Left renal cortex interstitium (tissue), 4 donors: ENCODE measurements around the gene LAT. TPM values are rescaled to one million over a fixed set of nuclear protein-coding genes. Genes with fewer than 3 reads are reported as not detected.
"Not testable (repeated sequence)": the region's sequence is repeated elsewhere in the genome, so short reads cannot be mapped to it uniquely, and the experiment has no call there.

Experiments used
- DNase-seq, 4 donors: peaks; one replicate each; pipeline ENCODE4 v3.0.0-alpha.2; 2013; ENCODE audit warnings: low read depth in 4 of 4, low spot score in 2 of 4, missing footprints in 1 of 4
- polyA plus RNA-seq, 4 donors: library from polyadenylated mRNA; unstranded; fragments of 120-200 nt; gene quantifications; one replicate each; pipeline ENCODE4 v1.2.1, GENCODE V29; 2013; ENCODE audit not compliant: insufficient read length in 4 of 4

Gene LAT
- polyA plus RNA-seq, 4 donors: 4.1 to 11.1 (median 7.7) TPM

- not testable (repeated sequence) for DNase-seq
Measured at GRCh38 chr16:29004496-29005139, 19.8 kb downstream of the LAT start.

GRCh38 chr16:29007730-29008593, 23.1 kb downstream of the LAT start:
- no peak for DNase-seq

- no peak for DNase-seq
Measured at GRCh38 chr16:29009050-29009837, 24.4 kb downstream of the LAT start.

- DNase-seq: no peak
Measured at GRCh38 chr16:29009838-29010166, 24.9 kb downstream of the LAT start.

GRCh38 chr16:29011112-29011511, 26.3 kb downstream of the LAT start:
- DNase-seq: no peak

- no peak for DNase-seq
Measured at GRCh38 chr16:29011851-29012250, 27.0 kb downstream of the LAT start.

GRCh38 chr16:29012913-29013553, 28.2 kb downstream of the LAT start:
- DNase-seq: no peak

GRCh38 chr16:29014561-29015069, 29.8 kb downstream of the LAT start:
- DNase-seq: no peak

- no peak for DNase-seq
Measured at GRCh38 chr16:29022196-29022595, 37.3 kb downstream of the LAT start.

GRCh38 chr16:29023279-29024277, 38.7 kb downstream of the LAT start:
- DNase-seq: no peak

- DNase-seq: no peak
Measured at GRCh38 chr16:29024278-29024677, 39.4 kb downstream of the LAT start.

GRCh38 chr16:29025218-29025617, 40.4 kb downstream of the LAT start:
- no peak for DNase-seq

GRCh38 chr16:29025735-29026134, 40.9 kb downstream of the LAT start:
- DNase-seq: no peak

- no peak for DNase-seq
Measured at GRCh38 chr16:29028457-29029167, 43.8 kb downstream of the LAT start.

GRCh38 chr16:29029168-29029994, 44.5 kb downstream of the LAT start:
- peak in 1 of 4 donors; percentile 9 for DNase-seq

- DNase-seq: no peak
Measured at GRCh38 chr16:29030086-29030840, 45.4 kb downstream of the LAT start.
